SHP77 treated with DMSO at 0.1 percent for 48 hours (cell line): ENCODE results near the gene USP13.

Experiments
- DNase-seq: peaks from one replicate; lab custom pipeline; 2025; lab: John Stamatoyannopoulos, UW

The USP13 gene

DNA sequence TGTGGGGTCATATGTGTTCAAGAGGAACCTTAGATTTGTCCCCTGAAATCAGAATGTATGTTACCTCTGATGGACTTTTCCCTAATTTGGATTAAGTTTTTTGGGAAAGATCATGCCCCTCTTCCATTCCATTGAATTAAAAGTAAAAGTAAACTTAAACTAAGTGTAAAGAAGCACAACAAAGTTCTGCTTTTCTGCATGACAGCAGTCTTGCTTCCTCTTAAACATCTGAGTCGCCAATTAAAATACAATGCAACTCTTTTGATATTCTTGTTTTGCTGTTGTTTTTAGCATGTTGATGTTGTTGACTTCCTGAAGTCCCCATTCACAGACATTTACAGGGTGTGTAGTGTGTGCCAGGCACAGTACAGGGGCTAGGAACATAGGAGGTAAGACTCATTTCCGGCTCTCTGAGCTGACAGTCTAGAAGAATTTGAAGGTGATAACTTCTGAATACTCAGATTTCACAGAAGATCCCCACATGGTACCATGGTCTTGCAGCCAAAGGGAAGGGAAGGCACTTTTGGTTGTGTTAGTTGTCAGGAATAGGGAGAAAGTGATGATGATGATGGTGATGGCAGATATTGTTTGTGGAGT lies 45.0 kb downstream of the USP13 start:
- no peak for DNase-seq

- DNase-seq: no peak
Observed at GRCh38 chr3:179700716-179701115, 47.9 kb downstream of the USP13 start.

DNA sequence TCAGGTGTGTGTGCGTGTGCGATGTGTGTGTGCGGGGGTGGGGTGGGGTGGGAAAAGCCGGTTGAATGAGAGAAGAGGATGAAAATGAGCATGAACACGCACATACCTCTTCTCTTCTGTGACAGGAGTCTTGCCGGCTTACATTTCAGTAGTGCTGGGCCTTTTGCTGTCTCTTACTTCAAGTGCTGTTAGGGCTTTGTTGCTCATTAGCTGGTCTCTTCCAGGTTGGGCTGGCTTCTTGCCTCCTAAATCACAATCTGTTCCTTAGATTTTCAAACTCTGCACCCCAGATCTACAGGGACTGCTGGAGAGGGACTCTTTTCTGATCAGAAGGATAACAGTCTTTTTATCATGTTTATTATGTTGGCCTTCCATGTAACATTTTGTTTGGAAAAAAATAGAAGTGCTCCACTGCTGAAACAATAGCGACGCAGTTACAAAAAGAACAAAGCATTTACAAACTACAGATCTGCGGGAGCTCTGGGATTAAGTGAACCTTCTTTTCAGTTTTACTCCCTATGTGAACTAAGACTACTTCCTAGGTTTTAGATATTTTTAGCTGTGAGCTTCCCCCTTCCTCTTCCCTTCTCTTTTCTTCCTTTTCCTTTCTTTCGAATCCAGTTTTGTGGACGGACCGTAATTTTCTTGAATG lies 48.5 kb downstream of the USP13 start:
- no peak for DNase-seq

GRCh38 chr3:179702271-179702947 lies 49.6 kb downstream of the USP13 start:
- DNase-seq: no peak

GRCh38 chr3:179703816-179704215 lies 51.0 kb downstream of the USP13 start:
- no peak for DNase-seq

- no peak for DNase-seq
Observed at GRCh38 chr3:179706233-179706632, 53.4 kb downstream of the USP13 start.

DNA sequence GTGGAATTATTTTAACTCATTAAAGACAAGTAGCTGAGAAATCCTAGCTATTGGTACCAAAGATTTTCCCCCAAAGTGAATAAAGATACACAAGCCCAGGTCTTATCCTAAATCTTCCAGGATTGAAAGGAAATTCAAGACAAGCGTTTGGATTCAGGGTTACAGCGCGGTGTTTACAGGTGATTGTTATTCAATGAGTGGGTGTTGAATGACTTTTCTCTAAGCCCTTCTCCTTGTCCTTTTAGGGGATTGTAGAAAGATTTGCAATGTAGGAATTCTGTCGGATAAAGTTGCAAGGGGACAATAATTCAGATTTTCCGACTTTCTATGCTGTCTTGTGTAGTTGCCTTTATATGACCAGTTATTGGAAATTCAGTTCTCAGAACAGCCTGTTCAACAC lies 57.2 kb downstream of the USP13 start:
- no peak for DNase-seq

DNA sequence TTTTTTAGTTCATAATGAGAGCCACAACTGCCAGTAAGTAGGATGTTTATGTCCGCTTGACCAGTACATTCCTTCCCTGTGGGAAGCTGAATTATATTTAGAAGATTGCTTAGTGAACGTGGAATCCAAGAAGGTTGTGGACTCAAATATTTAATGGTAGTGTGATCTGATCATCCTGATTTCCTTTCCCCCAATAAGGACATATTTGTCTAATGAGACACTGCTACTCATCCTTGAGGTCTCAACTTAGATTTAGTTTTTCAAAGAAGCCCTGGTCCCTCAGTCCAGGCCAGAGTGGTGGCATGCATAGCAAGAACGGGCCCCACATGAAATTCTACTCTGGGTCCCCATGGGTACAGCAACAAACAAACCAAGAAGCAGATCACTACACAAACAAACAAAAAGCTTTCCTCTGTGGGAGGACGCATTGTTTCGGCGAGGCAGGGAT lies 60.8 kb downstream of the USP13 start:
- DNase-seq: no peak

GRCh38 chr3:179715582-179715981 lies 62.7 kb downstream of the USP13 start:
- no peak for DNase-seq

DNA sequence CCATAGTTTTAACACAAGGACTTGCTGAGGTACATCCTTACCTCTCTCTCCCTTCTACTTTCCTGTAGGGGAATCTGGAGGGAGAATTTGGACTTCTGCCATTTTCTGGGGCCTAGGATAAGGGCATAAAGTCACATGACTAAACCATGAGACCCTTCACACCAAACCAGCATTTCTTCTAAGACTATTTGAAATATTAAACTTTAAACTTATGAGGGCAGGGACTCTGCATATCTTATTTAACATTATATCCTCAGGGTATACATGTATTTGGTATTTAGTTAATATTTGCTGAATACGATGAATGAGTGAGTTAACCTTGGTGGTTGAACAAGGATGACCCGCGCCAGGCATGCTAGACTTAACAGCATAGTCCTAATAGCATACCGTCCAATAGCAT lies 63.4 kb downstream of the USP13 start:
- no peak for DNase-seq

- no peak for DNase-seq
Observed at GRCh38 chr3:179716811-179717210, 64.0 kb downstream of the USP13 start.

DNA sequence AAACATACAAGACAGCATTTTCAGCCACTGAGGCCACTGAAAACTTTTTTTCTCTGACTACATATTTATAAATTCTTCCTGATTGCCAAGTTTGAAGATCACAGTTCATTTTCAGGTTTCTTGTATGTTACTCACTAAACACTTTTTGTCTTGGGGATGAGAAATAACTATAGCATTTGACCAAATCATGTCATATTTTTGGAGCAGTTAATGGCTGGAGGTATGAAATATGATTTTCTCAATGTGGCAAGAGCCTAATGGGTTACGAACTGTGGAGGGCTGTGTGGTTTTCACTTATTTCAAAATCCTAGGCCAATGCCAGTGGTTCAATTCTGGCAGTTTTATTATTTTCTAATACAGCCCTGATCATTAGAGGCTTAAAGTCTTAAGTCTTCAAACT lies 64.4 kb downstream of the USP13 start:
- no peak for DNase-seq

DNA sequence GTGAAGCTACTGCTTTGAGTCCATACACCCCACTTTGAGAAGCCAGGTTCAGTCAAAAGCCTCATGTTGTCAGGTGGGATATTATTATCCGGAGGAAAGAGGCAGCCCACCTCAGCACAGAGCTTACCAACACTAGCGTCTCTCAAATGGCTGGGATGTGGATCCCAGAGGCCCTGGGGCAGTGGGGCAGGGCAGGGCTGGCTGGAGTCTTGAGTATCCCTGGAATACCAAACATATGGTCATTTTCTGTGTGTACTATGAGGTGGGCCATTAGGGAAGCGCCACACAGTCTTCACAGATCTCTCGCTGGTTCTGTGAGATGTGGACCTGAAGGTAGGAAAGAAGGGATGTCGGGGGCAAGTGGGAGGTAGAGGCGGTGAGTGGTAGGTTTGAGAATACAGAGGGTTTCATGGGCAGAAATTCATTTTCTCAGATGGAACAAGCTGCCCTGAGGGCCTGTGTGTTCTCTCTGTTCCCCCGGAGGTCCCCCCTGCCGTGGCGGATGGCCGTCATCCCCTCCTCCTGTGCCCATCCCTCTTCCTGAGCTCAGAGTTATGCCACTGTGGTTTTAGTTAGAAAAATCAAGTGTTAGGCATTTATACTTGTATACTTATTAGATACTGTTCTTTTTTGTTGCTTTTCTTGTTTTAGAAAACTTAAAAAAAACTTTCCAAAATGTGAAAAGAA lies 66.4 kb downstream of the USP13 start:
- DNase-seq: no peak

GRCh38 chr3:179720196-179720595 lies 67.4 kb downstream of the USP13 start:
- DNase-seq: no peak

DNA sequence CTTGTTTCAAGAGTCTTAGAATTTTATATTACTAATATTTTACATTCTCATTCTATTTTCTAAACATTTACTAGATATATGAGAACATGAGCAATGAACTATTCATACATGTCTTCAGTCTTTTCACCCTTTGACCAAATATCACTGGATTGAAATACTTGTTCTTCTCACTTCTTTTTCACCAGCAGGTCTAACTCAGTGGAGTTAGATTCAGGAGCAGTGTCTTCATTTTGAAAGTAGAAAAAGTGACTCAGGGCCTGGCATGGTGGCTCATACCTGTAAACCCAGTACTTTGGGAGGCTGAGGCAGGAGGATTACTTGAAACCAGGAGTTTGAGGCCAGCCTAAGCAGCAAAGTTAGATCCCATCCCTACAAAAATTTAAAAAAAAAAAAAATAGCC lies 70.8 kb downstream of the USP13 start:
- DNase-seq: no peak

DNA sequence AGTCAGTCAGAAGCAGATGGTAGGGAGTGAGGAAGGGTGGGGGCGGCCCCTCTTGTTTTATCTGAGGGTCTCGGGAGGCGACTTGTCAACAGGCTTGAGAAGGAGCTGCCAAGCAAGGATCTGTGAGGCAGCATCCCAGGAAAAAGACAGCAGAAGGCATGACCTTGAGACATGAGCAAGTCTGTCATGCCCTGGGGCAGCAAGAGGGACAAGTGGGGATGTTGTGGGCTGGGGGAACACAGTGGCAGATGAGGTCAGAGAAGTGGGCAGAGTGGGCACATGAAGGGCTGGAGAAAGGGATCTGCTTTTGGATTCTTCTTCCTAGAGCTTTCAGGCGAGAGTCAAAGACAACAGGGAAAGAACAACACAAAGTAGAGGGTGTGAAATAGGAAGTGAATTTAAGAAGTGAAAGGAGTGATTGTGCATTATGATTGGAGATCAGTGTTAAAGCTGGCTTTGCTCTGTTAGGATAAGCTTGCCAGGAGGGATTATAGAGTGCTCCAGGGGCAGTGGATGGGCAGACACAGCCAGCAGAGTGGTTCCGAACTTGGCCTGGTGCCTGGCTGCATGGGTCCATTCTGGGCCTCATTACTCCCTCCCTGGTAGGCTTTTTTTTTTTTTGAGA lies 73.3 kb downstream of the USP13 start:
- DNase-seq: no peak

GRCh38 chr3:179729086-179729485 lies 76.2 kb downstream of the USP13 start:
- DNase-seq: no peak

GRCh38 chr3:179729981-179730380 lies 77.1 kb downstream of the USP13 start:
- no peak for DNase-seq

GRCh38 chr3:179730506-179730905 lies 77.7 kb downstream of the USP13 start:
- DNase-seq: no peak

GRCh38 chr3:179731544-179731943 lies 78.7 kb downstream of the USP13 start:
- DNase-seq: no peak

- no peak for DNase-seq
Observed at GRCh38 chr3:179732661-179733348, 80.0 kb downstream of the USP13 start.

DNA sequence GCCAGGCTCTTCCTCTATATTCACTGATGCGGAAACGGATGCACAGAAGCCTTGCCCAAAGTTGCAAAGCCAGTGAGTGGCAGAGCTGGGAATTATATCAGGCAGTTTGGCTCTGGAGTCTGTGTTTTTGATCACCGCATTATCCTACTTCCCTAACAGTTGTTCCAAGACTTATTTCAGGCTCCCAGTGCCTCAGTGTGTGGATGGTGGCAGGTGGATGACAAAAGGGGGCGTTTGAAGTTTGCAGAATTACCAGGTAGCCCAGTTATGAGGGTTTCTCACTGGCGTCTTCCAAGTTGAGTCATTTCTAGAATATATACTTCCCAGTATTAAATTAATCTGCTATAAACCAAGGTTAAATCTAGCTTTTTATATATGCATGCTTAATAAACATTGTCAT lies 81.0 kb downstream of the USP13 start:
- DNase-seq: no peak
